Endothelial cell of umbilical vein (primary cell): ENCODE results near the gene TMEM145. TPM values are rescaled to one million over a fixed set of nuclear protein-coding genes. Genes with fewer than 3 reads are reported as not detected.

Experiments
- BruUV-seq: library from RNA; stranded (reverse); fragments of 400-500 nt; replicated peaks from 2 replicates; lab custom pipeline; 2021; lab: Mats Ljungman, UMichigan
- CTCF ChIA-PET: fragments of 300-600, 350-600 bp; sonication (Branson Sonifier 250); formaldehyde crosslinking; loops from one replicate; lab custom pipeline; 2021; ENCODE audit warnings: antibody characterized with exemption, inconsistent platforms; lab: Charles Lee
- POLR2A ChIA-PET: fragments of 300-600, 350-600 bp; sonication (Branson Sonifier 250); formaldehyde crosslinking; loops from one replicate; lab custom pipeline; 2021; ENCODE audit warnings: antibody characterized with exemption, inconsistent platforms; lab: Charles Lee
- DNase-seq: peaks from one replicate; pipeline ENCODE4 v3.0.0-alpha.2; 2011; ENCODE audit warnings: low read depth, low spot score
- FAIRE-seq: peaks from 2 replicates; lab custom pipeline; 2011; peaks lifted over from hg19 to GRCh38; lab: Jason Lieb, UNC
- H2AFZ ChIP-seq: 2 replicates; pipeline ENCODE4 v1.6.0; 2012; ENCODE audit warnings: low read depth, low read length, control low read depth, inconsistent platforms
- H3K27ac ChIP-seq: 2 replicates; pipeline ENCODE4 v1.5.1; 2011; ENCODE audit warnings: low read depth, mild to moderate bottlenecking, control low read depth, low read length, moderate library complexity; ENCODE audit not compliant: insufficient read depth
- H3K27me3 ChIP-seq, 2 experiments: 2 replicates each; pipeline versions ENCODE4 v1.6.0 to v1.6.1; 2011; ENCODE audit warnings: low read length in 2 of 2, mixed read lengths in 1 of 2; ENCODE audit not compliant: control insufficient read depth in 2 of 2, insufficient read depth in 2 of 2
- H3K36me3 ChIP-seq, 2 experiments: 2 replicates in 1 of 2; 3 replicates in 1 of 2; pipeline ENCODE4 v1.5.1; 2011; ENCODE audit warnings: low read length in 2 of 2, mild to moderate bottlenecking in 1 of 2, moderate library complexity in 1 of 2; ENCODE audit not compliant: control insufficient read depth in 2 of 2, insufficient read depth in 2 of 2; ENCODE audit errors: extremely low read depth in 1 of 2
- H3K4me1 ChIP-seq: 3 replicates; pipeline ENCODE4 v1.5.1; 2011; ENCODE audit warnings: mild to moderate bottlenecking, low read length; ENCODE audit not compliant: control insufficient read depth, insufficient read depth; ENCODE audit errors: extremely low read depth
- H3K4me2 ChIP-seq: 2 replicates; pipeline ENCODE4 v1.6.1; 2011; ENCODE audit warnings: low read length, control low read depth, mixed read lengths; ENCODE audit not compliant: insufficient read depth
- H3K4me3 ChIP-seq, 3 experiments: fragments of 200-600 bp in 1 of 3; sonication (generic), shearing (Covaris generic) in 1 of 3; replicated peaks in 1 of 3; 2 replicates each; pipeline ENCODE4 v1.5.1; 2011 to 2016; ENCODE audit warnings: control low read depth in 3 of 3, low read length in 3 of 3, mild to moderate bottlenecking in 2 of 3, inconsistent platforms in 1 of 3, low read depth in 1 of 3, moderate library complexity in 1 of 3; ENCODE audit not compliant: insufficient read depth in 1 of 3
- H3K79me2 ChIP-seq: 2 replicates; pipeline ENCODE4 v1.6.0; 2012; ENCODE audit warnings: low read length, inconsistent platforms; ENCODE audit not compliant: control insufficient read depth, insufficient read depth
- H3K9ac ChIP-seq: replicated peaks from 2 replicates; pipeline ENCODE3; 2011; ENCODE audit warnings: low read length, control low read depth; ENCODE audit not compliant: insufficient read depth; ENCODE audit errors: extremely low read depth
- H3K9me1 ChIP-seq: replicated peaks from 3 replicates; pipeline ENCODE4 v1.6.0; 2011; ENCODE audit warnings: mild to moderate bottlenecking, low read length; ENCODE audit not compliant: control insufficient read depth, insufficient read depth; ENCODE audit errors: extremely low read depth
- H3K9me3 ChIP-seq: replicated peaks from 2 replicates; pipeline ENCODE4 v1.5.1; 2012; ENCODE audit warnings: low read length, inconsistent platforms; ENCODE audit not compliant: control insufficient read depth, insufficient read depth
- H4K20me1 ChIP-seq: replicated peaks from 2 replicates; pipeline ENCODE3; 2011; ENCODE audit warnings: mild to moderate bottlenecking, low read length; ENCODE audit not compliant: control insufficient read depth, insufficient read depth; ENCODE audit errors: extremely low read depth
- CTCF ChIP-seq, 2 donors: IDR thresholded peaks; 1 replicate in 1 of 2; 2 replicates in 1 of 2; pipeline ENCODE4 v1.5.1; 2011; ENCODE audit warnings: low read length in 2 of 2, mild to moderate bottlenecking in 2 of 2, moderate library complexity in 2 of 2, control low read depth in 1 of 2, inconsistent platforms in 1 of 2, low read depth in 1 of 2; ENCODE audit not compliant: insufficient read depth in 1 of 2; ENCODE audit errors: extremely low read depth in 1 of 2
- GATA2 ChIP-seq: IDR thresholded peaks from 2 replicates; pipeline ENCODE4 v1.7.0; 2011; ENCODE audit warnings: low read depth, mild to moderate bottlenecking, moderate library complexity, mixed read lengths, low read length; ENCODE audit not compliant: insufficient read length, insufficient read depth
- JUN ChIP-seq: IDR thresholded peaks from 2 replicates; pipeline ENCODE4 v1.6.1; 2011; ENCODE audit warnings: borderline replicate concordance, low read depth; ENCODE audit not compliant: insufficient read length, insufficient read depth
- MAX ChIP-seq: IDR thresholded peaks from 2 replicates; pipeline ENCODE4 v1.6.1; 2011; ENCODE audit not compliant: insufficient read depth, insufficient read length
- POLR2A ChIP-seq: IDR thresholded peaks from 2 replicates; pipeline ENCODE4 v1.6.1; 2012; ENCODE audit warnings: low read depth, mild to moderate bottlenecking, control low read depth, low read length
- dilution Hi-C: fragments of 300-500 bp; cut with MboI; formaldehyde crosslinking; loops from one replicate; pipeline ENCODE4 v1.15.0; 2019; ENCODE audit warnings: low sequenced_read_pairs; ENCODE audit not compliant: extremely low pct_ligation_motif_present
- intact Hi-C: fragments of 100-400 bp; cut with micrococcal nuclease; formaldehyde crosslinking; loops from one replicate; pipeline ENCODE4 v1.10.0; 2022
- polyA plus RNA-seq, 4 experiments: library from polyadenylated mRNA; depleted of rRNA in 3 of 4; stranded (reverse) in 3 of 4; unstranded in 1 of 4; fragments of >200 nt; gene quantifications; 2 replicates each; pipeline versions ENCODE4 v1.2.1 to v1.2.3, GENCODE V29; 2011 to 2012; ENCODE audit warnings: missing spikeins in 1 of 4
- total RNA-seq: library from RNA; stranded (reverse); gene quantifications from 2 replicates; pipeline ENCODE4 v1.2.3, GENCODE V29; 2021

TMEM145 gene
- total and polyA plus RNA-seq, 2 donors (not counting 3 experiments of a cell fraction or from before 2014, with no cell fraction given) = not detected

- Histone ChIP-seq H3K27me3 (no peaks in the 10 kb centered on the region), H3K27ac (no peak overlapping the region), H3K4me1 (no peaks in the 10 kb centered on the region), H3K9me3 (no peaks in the 10 kb centered on the region), H3K9me1 (no peaks in the 10 kb centered on the region), H3K4me2 (no peak overlapping the region), H3K36me3 (peaks cover 0 to 7% of the 10 kb centered on the region in 2 experiments), H4K20me1 (no peaks in the 10 kb centered on the region), H2AFZ (no peak overlapping the region), H3K9ac (no peak overlapping the region), H3K4me3 (no peak overlapping the region), H3K79me2 (no peaks in the 10 kb centered on the region)
- DNase-seq (no peak), FAIRE-seq (no peak)
- POLR2A ChIA-PET = no interaction called here
- TF ChIP-seq JUN (no peak), MAX (no peak), CTCF (IDR thresholded peaks at IDR 0.05; ENCODE audit: extremely low read depth in 1 of 2, insufficient read depth in 1 of 2, low read depth in 1 of 2, low read length in 2 of 2) (peak; percentile 9 to 21), POLR2A (no peak), GATA2 (no peak)
- CTCF ChIA-PET = interaction anchor here (1.5 to 1.6 kb wide), 2 partner anchors 11 to 14 kb away, joined by 3 read pairs; no protein-coding TSS in a partner anchor
- intact Hi-C loops = no loop called here
- dilution Hi-C loops = no loop called here
- BruUV-seq = no TSS peak
Observed at GRCh38 chr19:42343344-42344110, 30.4 kb downstream of the TMEM145 start.
